Glutamatergic neuron (in vitro differentiated cells): ENCODE results near the gene SLC5A3. TPM values are rescaled to one million over a fixed set of nuclear protein-coding genes. Genes with fewer than 3 reads are reported as not detected.

Experiments used
- DNase-seq: peaks from one replicate; pipeline ENCODE4 v3.0.0; 2022
- H3K27ac Mint-ChIP-seq: one replicate; pipeline ENCODE4 v1.8.0; 2020; ENCODE audit warnings: mild to moderate bottlenecking, mixed read lengths, inconsistent platforms; ENCODE audit not compliant: unreplicated experiment
- H3K27me3 Mint-ChIP-seq: one replicate; pipeline ENCODE4 v1.8.0; 2020; ENCODE audit warnings: mild to moderate bottlenecking, moderate library complexity, mixed read lengths, inconsistent platforms; ENCODE audit not compliant: unreplicated experiment
- H3K36me3 Mint-ChIP-seq: one replicate; pipeline ENCODE4 v1.8.0; 2020; ENCODE audit warnings: mild to moderate bottlenecking, mixed read lengths, inconsistent platforms; ENCODE audit not compliant: unreplicated experiment
- H3K4me1 Mint-ChIP-seq: one replicate; pipeline ENCODE4 v1.8.0; 2020; ENCODE audit warnings: mild to moderate bottlenecking, low read depth, mixed read lengths, inconsistent platforms; ENCODE audit not compliant: unreplicated experiment
- H3K4me3 Mint-ChIP-seq: one replicate; pipeline ENCODE4 v1.8.0; 2020; ENCODE audit warnings: mild to moderate bottlenecking, mixed read lengths, inconsistent platforms; ENCODE audit not compliant: unreplicated experiment
- H3K9me3 Mint-ChIP-seq: one replicate; pipeline ENCODE4 v1.8.0; 2020; ENCODE audit warnings: mild to moderate bottlenecking, moderate library complexity, mixed read lengths, inconsistent platforms; ENCODE audit not compliant: unreplicated experiment
- total RNA-seq: library from RNA; stranded (reverse); fragmentation: NEBNext Ultra II Directional; extraction: Animal tissue kit (Norgen Biotek cat#: 25700); gene quantifications from one replicate; pipeline ENCODE4 v1.2.1, GENCODE V29; 2021; ENCODE audit not compliant: unreplicated experiment
- TF ChIP-seq, protein P1 (sequence below): fragments of 200-600 bp; sonication (generic); IDR thresholded peaks from one replicate; pipeline ENCODE4 v1.5.0; 2021; ENCODE audit not compliant: partially characterized antibody, unreplicated experiment

The SLC5A3 gene
- total RNA-seq, 1 donor from 2014 or later, result 5.5 TPM

DNA sequence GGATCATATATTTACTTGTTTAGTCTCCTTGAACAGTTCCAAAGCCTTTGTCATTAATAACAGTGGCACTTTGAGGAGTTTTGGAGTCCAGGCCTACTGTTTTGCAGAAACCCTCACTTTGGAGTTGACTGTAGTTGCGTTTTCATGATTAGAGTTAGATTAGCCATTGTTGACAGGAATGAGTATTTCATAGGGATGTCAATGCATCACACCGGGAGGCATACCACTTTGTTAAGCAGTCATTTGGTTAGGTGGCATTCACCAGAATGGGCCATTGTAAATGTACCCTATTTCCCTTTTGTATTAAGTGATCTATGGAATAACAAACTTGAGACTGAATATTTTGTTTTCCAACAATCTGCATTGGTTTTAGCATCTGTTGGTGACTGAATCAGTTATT is 11.8 kb downstream of the SLC5A3 start:
- no peak for DNase-seq
- no peaks in the 10 kb centered on the region for H3K27me3 Mint-ChIP-seq
- H3K4me1 Mint-ChIP-seq, result peaks cover 5% of the 10 kb centered on the region
- H3K4me3 Mint-ChIP-seq, result no peak overlapping the region
- H3K9me3 Mint-ChIP-seq, result peaks cover 2% of the 10 kb centered on the region
- no peaks in the 10 kb centered on the region for H3K36me3 Mint-ChIP-seq
- TF ChIP-seq, protein P1, sequence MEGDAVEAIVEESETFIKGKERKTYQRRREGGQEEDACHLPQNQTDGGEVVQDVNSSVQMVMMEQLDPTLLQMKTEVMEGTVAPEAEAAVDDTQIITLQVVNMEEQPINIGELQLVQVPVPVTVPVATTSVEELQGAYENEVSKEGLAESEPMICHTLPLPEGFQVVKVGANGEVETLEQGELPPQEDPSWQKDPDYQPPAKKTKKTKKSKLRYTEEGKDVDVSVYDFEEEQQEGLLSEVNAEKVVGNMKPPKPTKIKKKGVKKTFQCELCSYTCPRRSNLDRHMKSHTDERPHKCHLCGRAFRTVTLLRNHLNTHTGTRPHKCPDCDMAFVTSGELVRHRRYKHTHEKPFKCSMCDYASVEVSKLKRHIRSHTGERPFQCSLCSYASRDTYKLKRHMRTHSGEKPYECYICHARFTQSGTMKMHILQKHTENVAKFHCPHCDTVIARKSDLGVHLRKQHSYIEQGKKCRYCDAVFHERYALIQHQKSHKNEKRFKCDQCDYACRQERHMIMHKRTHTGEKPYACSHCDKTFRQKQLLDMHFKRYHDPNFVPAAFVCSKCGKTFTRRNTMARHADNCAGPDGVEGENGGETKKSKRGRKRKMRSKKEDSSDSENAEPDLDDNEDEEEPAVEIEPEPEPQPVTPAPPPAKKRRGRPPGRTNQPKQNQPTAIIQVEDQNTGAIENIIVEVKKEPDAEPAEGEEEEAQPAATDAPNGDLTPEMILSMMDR, result no peak
- H3K27ac Mint-ChIP-seq, result no peak overlapping the region

DNA sequence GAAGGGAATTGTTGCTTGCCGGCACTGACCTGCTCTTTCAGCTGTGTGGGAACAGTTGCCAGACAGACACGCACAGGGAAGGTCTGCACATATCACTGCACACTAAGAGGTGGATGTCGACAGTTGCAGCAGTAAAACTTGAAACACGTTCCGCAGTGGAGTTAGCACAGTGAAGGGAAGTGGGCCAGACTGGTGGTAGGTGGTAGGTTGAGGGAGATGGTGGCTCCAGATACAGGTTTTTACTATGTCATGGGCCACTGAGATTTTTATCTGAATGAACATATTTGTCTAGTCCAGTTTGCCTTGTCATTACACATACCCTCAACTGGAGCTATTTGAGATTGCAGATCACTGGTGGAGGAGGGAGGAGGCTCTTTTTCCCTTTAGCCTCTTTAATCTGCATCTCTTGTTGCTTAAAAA is 13.5 kb downstream of the SLC5A3 start:
- Mint-ChIP-seq H3K4me1 (peaks cover 5% of the 10 kb centered on the region), H3K36me3 (no peaks in the 10 kb centered on the region)
- TF ChIP-seq, protein P1, result no peak

DNA sequence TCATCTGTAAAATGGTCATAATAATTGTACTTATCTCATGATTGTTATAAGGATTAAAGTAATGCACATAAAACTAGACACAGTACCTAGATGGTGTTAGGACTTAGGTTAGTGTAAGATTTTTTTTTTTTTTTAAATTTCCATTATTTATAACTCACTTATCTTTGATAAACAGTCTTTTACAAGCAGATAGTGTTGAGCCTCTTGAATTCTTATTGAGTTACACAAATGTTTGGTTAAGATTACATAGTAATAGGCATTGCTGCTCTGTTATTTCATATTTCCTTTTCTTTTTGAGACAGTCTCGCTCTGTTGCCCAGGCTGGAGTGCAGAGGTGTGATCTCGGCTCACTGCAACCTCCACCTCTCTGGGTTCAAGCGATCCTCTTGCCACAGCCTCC is 15.4 kb downstream of the SLC5A3 start:
- H3K27ac Mint-ChIP-seq, result no peak overlapping the region
- no peaks in the 10 kb centered on the region for H3K9me3 Mint-ChIP-seq
- H3K27me3 Mint-ChIP-seq, result no peaks in the 10 kb centered on the region
- H3K4me1 Mint-ChIP-seq, result no peaks in the 10 kb centered on the region
- H3K36me3 Mint-ChIP-seq, result no peaks in the 10 kb centered on the region
- no peak for DNase-seq
- H3K4me3 Mint-ChIP-seq, result no peak overlapping the region
- TF ChIP-seq, protein P1, result no peak

More for the DNA sequence above, 13.5 kb downstream of the SLC5A3 start:
- no peaks in the 10 kb centered on the region for H3K27me3 Mint-ChIP-seq
- no peak for DNase-seq
- no peak overlapping the region for H3K27ac Mint-ChIP-seq
- H3K9me3 Mint-ChIP-seq, result no peaks in the 10 kb centered on the region
- no peak overlapping the region for H3K4me3 Mint-ChIP-seq

DNA sequence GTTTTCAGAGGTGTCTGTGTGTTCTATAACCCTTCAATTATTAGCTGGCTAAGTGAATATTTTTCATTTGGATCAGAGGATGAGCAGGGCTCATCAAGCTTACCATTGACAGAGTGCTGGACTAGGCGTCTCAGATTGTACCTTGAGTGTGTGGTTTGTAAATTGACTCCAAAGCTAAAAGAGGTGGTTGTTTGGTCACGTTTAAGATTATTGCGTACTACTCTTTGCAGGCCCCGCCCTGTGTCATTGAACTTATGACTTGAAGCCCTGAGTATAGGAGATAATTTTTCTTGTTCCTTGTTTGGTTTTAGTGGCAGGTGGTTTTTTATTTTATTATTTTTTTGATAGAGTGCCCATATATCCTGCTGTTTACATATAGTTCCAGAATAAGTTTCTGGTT is 17.7 kb downstream of the SLC5A3 start:
- no peak for DNase-seq
- TF ChIP-seq, protein P1, result no peak
- no peaks in the 10 kb centered on the region for H3K9me3 Mint-ChIP-seq
- H3K4me1 Mint-ChIP-seq, result no peaks in the 10 kb centered on the region
- no peak overlapping the region for H3K27ac Mint-ChIP-seq
- H3K27me3 Mint-ChIP-seq, result no peaks in the 10 kb centered on the region
- H3K4me3 Mint-ChIP-seq, result no peak overlapping the region
- no peaks in the 10 kb centered on the region for H3K36me3 Mint-ChIP-seq

DNA sequence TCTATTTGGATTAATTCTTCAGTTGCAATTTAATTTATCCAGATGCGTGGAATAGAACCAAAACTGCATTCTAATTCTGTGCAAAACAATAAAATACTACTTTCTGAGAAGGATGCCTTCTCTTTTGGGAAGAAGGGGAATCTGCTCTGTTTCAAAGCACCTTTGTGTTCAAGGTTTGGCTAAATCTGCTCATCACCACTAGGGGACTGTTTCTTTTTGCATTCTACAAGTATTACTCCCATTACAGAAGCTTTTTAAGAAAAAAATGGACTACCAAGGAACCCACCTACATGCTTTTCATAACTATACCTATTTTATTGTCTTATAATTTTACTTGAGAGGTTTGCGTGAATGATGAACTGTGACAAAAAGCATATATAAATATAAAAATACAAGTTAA is 18.2 kb downstream of the SLC5A3 start:
- TF ChIP-seq, protein P1, result peak; percentile 72
- no peak for DNase-seq
- H3K27me3 Mint-ChIP-seq, result no peaks in the 10 kb centered on the region
- no peak overlapping the region for H3K27ac Mint-ChIP-seq
- no peaks in the 10 kb centered on the region for H3K9me3 Mint-ChIP-seq
- H3K4me3 Mint-ChIP-seq, result no peak overlapping the region
- H3K36me3 Mint-ChIP-seq, result no peaks in the 10 kb centered on the region
- H3K4me1 Mint-ChIP-seq, result no peaks in the 10 kb centered on the region
